ENCODE data around the gene CCDC192.

The CCDC192 gene

GRCh38 chr5:127909821-127910220 is 206.6 kb downstream of the CCDC192 start:
- no peak for DNase-seq (ENCODE audit: low read depth)
- H3K4me3 ChIP-seq (ENCODE audit: low read length) = no peak overlapping the region
- TF ChIP-seq CTCF (conservative IDR thresholded peaks at IDR 0.05; ENCODE audit: low read length) = no peak

GRCh38 chr5:127910307-127910956 is 207.2 kb downstream of the CCDC192 start:
- H3K4me3 ChIP-seq (ENCODE audit: low read length) = no peak overlapping the region
- TF ChIP-seq CTCF (conservative IDR thresholded peaks at IDR 0.05; ENCODE audit: low read length) = no peak
- DNase-seq (ENCODE audit: low read depth) = no peak

GRCh38 chr5:127911619-127912018 is 208.4 kb downstream of the CCDC192 start:
- no peak for DNase-seq (ENCODE audit: low read depth)
- TF ChIP-seq CTCF (conservative IDR thresholded peaks at IDR 0.05; ENCODE audit: low read length) = no peak

GRCh38 chr5:127912411-127912810 is 209.2 kb downstream of the CCDC192 start:
- no peak for TF ChIP-seq CTCF (conservative IDR thresholded peaks at IDR 0.05; ENCODE audit: low read length)
- H3K4me3 ChIP-seq (ENCODE audit: low read length) = no peak overlapping the region
- DNase-seq (ENCODE audit: low read depth) = no peak

More at GRCh38 chr5:127911619-127912018, 208.4 kb downstream of the CCDC192 start:
- no peak overlapping the region for H3K4me3 ChIP-seq (ENCODE audit: low read length)

GRCh38 chr5:127916885-127917573 is 213.8 kb downstream of the CCDC192 start:
- DNase-seq (ENCODE audit: low read depth) = no peak
- no peak for TF ChIP-seq CTCF (conservative IDR thresholded peaks at IDR 0.05; ENCODE audit: low read length)
- H3K4me3 ChIP-seq (ENCODE audit: low read length) = no peak overlapping the region

GRCh38 chr5:127919006-127919796 is 216.0 kb downstream of the CCDC192 start:
- no peak overlapping the region for H3K4me3 ChIP-seq (ENCODE audit: low read length)
- DNase-seq (ENCODE audit: low read depth) = no peak
- no peak for TF ChIP-seq CTCF (conservative IDR thresholded peaks at IDR 0.05; ENCODE audit: low read length)

All from AG10803 (cell line).